Astrocyte (in vitro differentiated cells and primary cell): ENCODE measurements around the gene SPATA31E1. TPM values are rescaled to one million over a fixed set of nuclear protein-coding genes. Genes with fewer than 3 reads are reported as not detected.

Experiments
- DNase-seq: peaks from one replicate; pipeline ENCODE4 v3.0.0-alpha.2; 2010; ENCODE audit warnings: low read depth
- FAIRE-seq: peaks from 2 replicates; lab custom pipeline; 2011; peaks lifted over from hg19 to GRCh38; lab: Jason Lieb, UNC
- H2AFZ ChIP-seq: 2 replicates; pipeline ENCODE4 v1.6.0; 2012; ENCODE audit warnings: low read depth, low read length, inconsistent platforms
- H3K27ac ChIP-seq: 2 replicates; pipeline ENCODE4 v1.5.1; 2011; ENCODE audit warnings: low read depth, low read length, inconsistent platforms
- H3K27me3 ChIP-seq: 2 replicates; pipeline ENCODE4 v1.6.0; 2011; ENCODE audit warnings: low read length, inconsistent platforms; ENCODE audit not compliant: insufficient read depth
- H3K36me3 ChIP-seq: 2 replicates; pipeline ENCODE4 v1.5.1; 2011; ENCODE audit warnings: low read length, inconsistent platforms; ENCODE audit not compliant: insufficient read depth
- H3K4me1 ChIP-seq: 2 replicates; pipeline ENCODE4 v1.5.1; 2011; ENCODE audit warnings: low read length, inconsistent platforms; ENCODE audit not compliant: insufficient read depth
- H3K4me2 ChIP-seq: 2 replicates; pipeline ENCODE4 v1.6.0; 2012; ENCODE audit warnings: low read length, inconsistent platforms
- H3K4me3 ChIP-seq: 2 replicates; pipeline ENCODE4 v1.5.1; 2011; ENCODE audit warnings: low read depth, mild to moderate bottlenecking, low read length, inconsistent platforms; ENCODE audit not compliant: insufficient read depth
- H3K79me2 ChIP-seq: 2 replicates; pipeline ENCODE4 v1.6.0; 2012; ENCODE audit warnings: mild to moderate bottlenecking, low read length, inconsistent platforms; ENCODE audit not compliant: insufficient read depth
- H3K9ac ChIP-seq: 2 replicates; pipeline ENCODE4 v1.6.0; 2012; ENCODE audit warnings: mild to moderate bottlenecking, low read length, inconsistent platforms
- H3K9me3 ChIP-seq: 2 replicates; pipeline ENCODE4 v1.5.1; 2012; ENCODE audit warnings: low read depth, mild to moderate bottlenecking, low read length, inconsistent platforms; ENCODE audit not compliant: insufficient read depth
- H4K20me1 ChIP-seq: 2 replicates; pipeline ENCODE4 v1.6.0; 2012; ENCODE audit warnings: low read length, inconsistent platforms; ENCODE audit not compliant: insufficient read depth
- H3K27ac Mint-ChIP-seq: one replicate; pipeline ENCODE4 v1.8.0; 2021; ENCODE audit warnings: mild to moderate bottlenecking, mixed read lengths; ENCODE audit not compliant: unreplicated experiment
- H3K27me3 Mint-ChIP-seq: one replicate; pipeline ENCODE4 v1.8.0; 2021; ENCODE audit warnings: low read depth, mixed read lengths; ENCODE audit not compliant: unreplicated experiment
- H3K36me3 Mint-ChIP-seq: one replicate; pipeline ENCODE4 v1.8.0; 2021; ENCODE audit warnings: low read depth, mixed read lengths; ENCODE audit not compliant: unreplicated experiment
- H3K4me1 Mint-ChIP-seq: one replicate; pipeline ENCODE4 v1.8.0; 2021; ENCODE audit warnings: low read depth, mixed read lengths; ENCODE audit not compliant: unreplicated experiment
- H3K4me3 Mint-ChIP-seq: one replicate; pipeline ENCODE4 v1.8.0; 2021; ENCODE audit warnings: mild to moderate bottlenecking, moderate library complexity, mixed read lengths; ENCODE audit not compliant: unreplicated experiment
- H3K9me3 Mint-ChIP-seq: one replicate; pipeline ENCODE4 v1.8.0; 2021; ENCODE audit warnings: mild to moderate bottlenecking, mixed read lengths; ENCODE audit not compliant: unreplicated experiment
- EZH2 ChIP-seq: IDR thresholded peaks from 2 replicates; pipeline ENCODE4 v1.6.1; 2012; ENCODE audit warnings: mild to moderate bottlenecking, low read length, inconsistent platforms; ENCODE audit not compliant: insufficient read depth
- total RNA-seq: library from RNA; stranded (reverse); gene quantifications from 2 replicates; pipeline ENCODE4 v1.2.1, GENCODE V29; 2021
- TF ChIP-seq, protein P1 (sequence below): IDR thresholded peaks from 2 replicates; pipeline ENCODE4 v1.5.1; 2011; ENCODE audit warnings: low read depth, mild to moderate bottlenecking, inconsistent platforms, low read length, moderate library complexity; ENCODE audit not compliant: insufficient read depth

SPATA31E1 gene
- total RNA-seq, 1 donor from 2014 or later, result not detected

DNA sequence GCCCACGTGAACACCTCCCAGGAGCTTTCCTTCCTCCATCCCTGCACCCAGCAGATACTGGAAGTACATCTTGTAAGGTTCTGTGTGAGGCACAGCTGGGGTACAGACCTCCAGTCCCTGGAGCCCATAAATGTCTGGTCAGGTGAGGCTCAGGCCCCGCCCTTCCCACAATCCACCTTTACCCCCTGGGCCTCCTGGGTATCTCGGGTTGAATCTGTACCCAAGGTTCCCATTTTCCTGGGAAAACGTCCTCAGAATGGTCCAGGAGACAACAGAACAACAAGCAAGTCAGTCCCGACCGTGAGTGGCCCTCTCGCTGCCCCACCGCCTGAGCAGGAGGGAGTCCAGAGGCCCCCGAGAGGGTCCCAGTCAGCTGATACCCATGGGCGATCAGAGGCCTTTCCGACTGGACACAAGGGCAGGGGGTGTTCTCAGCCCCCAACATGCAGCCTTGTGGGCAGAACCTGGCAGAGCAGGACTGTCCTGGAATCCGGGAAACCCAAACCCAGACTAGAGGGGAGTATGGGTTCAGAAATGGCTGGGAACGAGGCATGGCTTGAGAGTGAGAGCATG is 4.3 kb downstream of the SPATA31E1 start:
- FAIRE-seq, result no peak

GRCh38 chr9:87887661-87888480 is 5.2 kb downstream of the SPATA31E1 start:
- TF ChIP-seq, protein P1, sequence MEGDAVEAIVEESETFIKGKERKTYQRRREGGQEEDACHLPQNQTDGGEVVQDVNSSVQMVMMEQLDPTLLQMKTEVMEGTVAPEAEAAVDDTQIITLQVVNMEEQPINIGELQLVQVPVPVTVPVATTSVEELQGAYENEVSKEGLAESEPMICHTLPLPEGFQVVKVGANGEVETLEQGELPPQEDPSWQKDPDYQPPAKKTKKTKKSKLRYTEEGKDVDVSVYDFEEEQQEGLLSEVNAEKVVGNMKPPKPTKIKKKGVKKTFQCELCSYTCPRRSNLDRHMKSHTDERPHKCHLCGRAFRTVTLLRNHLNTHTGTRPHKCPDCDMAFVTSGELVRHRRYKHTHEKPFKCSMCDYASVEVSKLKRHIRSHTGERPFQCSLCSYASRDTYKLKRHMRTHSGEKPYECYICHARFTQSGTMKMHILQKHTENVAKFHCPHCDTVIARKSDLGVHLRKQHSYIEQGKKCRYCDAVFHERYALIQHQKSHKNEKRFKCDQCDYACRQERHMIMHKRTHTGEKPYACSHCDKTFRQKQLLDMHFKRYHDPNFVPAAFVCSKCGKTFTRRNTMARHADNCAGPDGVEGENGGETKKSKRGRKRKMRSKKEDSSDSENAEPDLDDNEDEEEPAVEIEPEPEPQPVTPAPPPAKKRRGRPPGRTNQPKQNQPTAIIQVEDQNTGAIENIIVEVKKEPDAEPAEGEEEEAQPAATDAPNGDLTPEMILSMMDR, result no peak
- TF ChIP-seq EZH2, result no peak
- H3K36me3 ChIP-seq, result no peaks in the 10 kb centered on the region
- H3K27me3 Mint-ChIP-seq, result peaks cover 29% of the 10 kb centered on the region
- no peak for DNase-seq
- H3K4me2 ChIP-seq, result no peak overlapping the region
- no peak overlapping the region for H3K27ac Mint-ChIP-seq
- FAIRE-seq, result no peak
- no peaks in the 10 kb centered on the region for H3K9me3 ChIP-seq
- no peaks in the 10 kb centered on the region for H3K4me1 ChIP-seq
- no peak overlapping the region for H3K4me3 ChIP-seq
- no peak overlapping the region for H2AFZ ChIP-seq
- no peak overlapping the region for H3K27ac ChIP-seq
- no peaks in the 10 kb centered on the region for H4K20me1 ChIP-seq
- H3K9me3 Mint-ChIP-seq, result peaks cover 2% of the 10 kb centered on the region
- no peaks in the 10 kb centered on the region for H3K36me3 Mint-ChIP-seq
- no peaks in the 10 kb centered on the region for H3K4me1 Mint-ChIP-seq
- no peak overlapping the region for H3K9ac ChIP-seq
- no peaks in the 10 kb centered on the region for H3K27me3 ChIP-seq
- H3K79me2 ChIP-seq, result no peaks in the 10 kb centered on the region
- H3K4me3 Mint-ChIP-seq, result no peak overlapping the region

More for the DNA sequence above, 4.3 kb downstream of the SPATA31E1 start:
- Histone ChIP-seq H3K9ac (no peak overlapping the region), H3K27me3 (no peaks in the 10 kb centered on the region), H3K27ac (no peak overlapping the region), H3K4me3 (no peak overlapping the region), H4K20me1 (no peaks in the 10 kb centered on the region), H3K9me3 (no peaks in the 10 kb centered on the region), H2AFZ (no peak overlapping the region), H3K4me1 (no peaks in the 10 kb centered on the region), H3K79me2 (no peaks in the 10 kb centered on the region), H3K36me3 (no peaks in the 10 kb centered on the region), H3K4me2 (no peak overlapping the region)
- Mint-ChIP-seq H3K4me3 (no peak overlapping the region), H3K4me1 (no peaks in the 10 kb centered on the region), H3K36me3 (no peaks in the 10 kb centered on the region), H3K9me3 (peaks cover 2% of the 10 kb centered on the region), H3K27me3 (peaks cover 31% of the 10 kb centered on the region), H3K27ac (no peak overlapping the region)
- no peak for TF ChIP-seq EZH2
- TF ChIP-seq, protein P1, result no peak
- DNase-seq, result no peak

GRCh38 chr9:87888501-87888900 is 5.8 kb downstream of the SPATA31E1 start:
- FAIRE-seq (no peak), DNase-seq (no peak)
- H3K4me3 ChIP-seq, result no peak overlapping the region
- H3K9me3 Mint-ChIP-seq, result peaks cover 4% of the 10 kb centered on the region
- H3K9ac ChIP-seq, result no peak overlapping the region
- no peak overlapping the region for H3K27ac ChIP-seq
- no peak overlapping the region for H3K4me2 ChIP-seq
- H2AFZ ChIP-seq, result no peak overlapping the region
- no peak overlapping the region for H3K4me3 Mint-ChIP-seq
- H3K79me2 ChIP-seq, result no peaks in the 10 kb centered on the region
- no peaks in the 10 kb centered on the region for H3K36me3 Mint-ChIP-seq
- no peaks in the 10 kb centered on the region for H3K4me1 ChIP-seq
- no peaks in the 10 kb centered on the region for H3K9me3 ChIP-seq
- H4K20me1 ChIP-seq, result no peaks in the 10 kb centered on the region
- H3K27me3 Mint-ChIP-seq, result peaks cover 27% of the 10 kb centered on the region
- TF ChIP-seq EZH2, result no peak
- TF ChIP-seq, protein P1, result no peak
- no peaks in the 10 kb centered on the region for H3K36me3 ChIP-seq
- no peak overlapping the region for H3K27ac Mint-ChIP-seq
- H3K4me1 Mint-ChIP-seq, result no peaks in the 10 kb centered on the region
- H3K27me3 ChIP-seq, result no peaks in the 10 kb centered on the region
